GM18873 (cell line): ENCODE measurements around the gene TMEM176B.
"Not testable (repeated sequence)": the region's sequence is repeated elsewhere in the genome, so short reads cannot be mapped to it uniquely, and the experiment has no call there.

Experiments used
- ATAC-seq: cut with Tn5 transposase; IDR thresholded peaks from one replicate; pipeline ENCODE4 v1.9.1; 2021; ENCODE audit warnings: mild to moderate bottlenecking, moderate library complexity, moderate number of reproducible peaks; ENCODE audit not compliant: unreplicated experiment, low FRiP score

Gene TMEM176B

DNA sequence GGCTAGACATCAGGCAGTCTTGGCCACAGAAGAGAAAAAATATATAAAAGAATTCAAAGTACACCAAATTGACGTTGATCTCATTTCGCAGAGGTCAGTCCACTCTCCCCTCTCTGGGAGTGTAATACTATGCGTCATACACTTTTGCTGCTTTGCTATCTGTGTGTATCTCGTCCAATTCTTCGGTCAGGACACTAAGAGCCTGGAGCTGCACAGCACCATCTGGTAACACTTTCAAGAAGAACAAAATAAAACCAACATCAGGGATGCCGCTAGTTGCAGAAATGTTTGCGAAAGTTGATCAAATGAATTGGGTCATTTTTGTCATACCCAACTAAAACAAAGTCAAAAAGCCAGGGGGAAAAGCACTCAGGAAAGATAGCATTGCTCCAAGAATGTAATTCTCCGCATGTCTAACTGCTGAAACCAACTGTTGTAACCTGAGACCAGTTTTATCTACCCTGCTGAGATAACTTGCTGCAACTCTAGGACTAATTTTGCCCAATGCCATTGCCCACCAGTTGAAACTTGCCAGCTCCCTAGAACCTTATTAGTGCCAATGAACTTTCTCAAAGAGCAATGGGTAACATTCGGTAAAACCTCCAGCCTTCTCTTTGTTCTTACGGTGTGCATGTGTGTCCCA, 23.4 kb upstream of the TMEM176B start:
- ATAC-seq: no peak

DNA sequence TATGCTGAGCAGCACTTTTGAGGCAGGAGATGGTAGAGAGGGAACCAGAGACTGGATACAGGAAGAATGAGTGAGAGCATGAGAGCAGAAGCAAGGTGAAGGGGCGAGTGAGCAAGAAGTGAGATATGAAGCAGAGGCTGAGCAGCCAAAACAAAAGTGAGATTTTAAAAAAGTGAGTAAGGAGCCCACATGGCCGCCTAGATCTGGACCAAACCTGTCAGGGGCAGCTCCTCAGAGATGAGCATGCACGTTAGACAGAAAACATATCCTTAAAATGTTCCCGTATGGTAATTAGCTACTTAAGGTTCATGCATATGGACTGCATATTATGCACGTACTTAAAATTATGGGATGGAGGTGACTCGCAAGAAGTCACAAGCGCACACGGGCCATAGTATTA, 22.9 kb upstream of the TMEM176B start:
- no peak for ATAC-seq

DNA sequence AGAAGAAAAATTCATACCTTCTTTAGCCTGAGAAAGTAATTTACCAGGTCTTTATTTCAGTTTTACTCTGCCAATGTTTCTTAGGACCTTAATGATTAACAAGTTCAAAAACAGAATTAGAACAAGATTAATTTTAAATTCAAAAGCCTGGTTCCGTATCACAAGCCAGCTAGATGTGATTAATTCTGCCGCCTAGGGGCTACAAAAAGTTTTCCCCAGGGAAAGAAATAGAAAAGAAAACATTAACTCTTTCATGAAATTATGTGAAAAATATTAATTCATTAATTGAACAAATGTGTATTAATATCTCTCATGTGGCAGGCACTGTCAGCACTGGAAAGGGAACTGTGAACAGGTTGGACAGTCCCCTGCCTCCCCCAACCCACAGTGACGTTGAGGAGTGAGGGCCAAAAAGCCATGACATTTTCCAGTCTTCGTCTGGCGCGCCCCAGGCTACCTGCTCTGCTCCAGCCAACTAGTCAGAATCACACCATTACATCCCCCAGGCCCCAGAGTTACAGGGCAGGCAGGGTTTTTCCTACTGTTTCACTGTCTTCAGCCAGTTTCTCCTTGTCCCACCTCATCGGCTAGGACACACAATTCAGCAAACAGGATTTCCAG, 20.5 kb upstream of the TMEM176B start:
- no peak for ATAC-seq

DNA sequence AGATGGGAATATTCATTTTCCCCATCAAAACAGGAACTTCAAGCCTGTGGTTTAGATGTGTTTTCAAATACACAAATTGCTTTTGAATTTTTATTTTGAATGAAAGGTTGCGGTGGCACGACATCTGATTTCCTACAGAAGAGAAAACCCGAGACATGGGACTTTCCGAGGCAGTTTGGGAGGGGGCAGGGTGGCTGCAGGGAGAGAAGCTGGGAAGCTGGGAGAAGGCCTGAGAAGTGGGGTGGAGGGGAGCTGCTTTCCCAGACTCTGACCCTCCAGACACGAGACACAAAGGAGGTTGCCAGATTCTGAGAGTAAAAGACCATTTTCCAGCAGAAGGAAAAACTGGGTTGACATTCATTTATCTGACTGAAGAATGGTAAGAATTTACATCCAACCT, 20.0 kb upstream of the TMEM176B start:
- ATAC-seq: no peak

DNA sequence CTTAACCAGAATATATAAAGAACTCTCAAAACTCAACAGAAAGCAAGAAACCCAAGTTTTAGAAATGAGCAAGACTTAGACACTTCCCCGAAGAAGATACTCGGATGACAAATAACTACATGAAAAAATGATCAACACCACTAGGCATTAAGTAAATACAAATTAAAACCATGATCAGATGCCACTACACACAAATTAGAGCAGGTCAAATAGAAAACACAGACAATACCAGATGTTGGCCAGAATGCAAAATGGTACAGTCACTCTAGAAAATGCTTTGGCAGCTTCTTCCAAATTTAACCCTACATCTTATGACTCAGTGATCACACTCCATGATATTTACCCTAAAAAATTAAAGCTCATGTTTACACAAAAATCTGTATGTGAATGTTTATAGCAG, 18.8 kb upstream of the TMEM176B start:
- ATAC-seq: no peak

DNA sequence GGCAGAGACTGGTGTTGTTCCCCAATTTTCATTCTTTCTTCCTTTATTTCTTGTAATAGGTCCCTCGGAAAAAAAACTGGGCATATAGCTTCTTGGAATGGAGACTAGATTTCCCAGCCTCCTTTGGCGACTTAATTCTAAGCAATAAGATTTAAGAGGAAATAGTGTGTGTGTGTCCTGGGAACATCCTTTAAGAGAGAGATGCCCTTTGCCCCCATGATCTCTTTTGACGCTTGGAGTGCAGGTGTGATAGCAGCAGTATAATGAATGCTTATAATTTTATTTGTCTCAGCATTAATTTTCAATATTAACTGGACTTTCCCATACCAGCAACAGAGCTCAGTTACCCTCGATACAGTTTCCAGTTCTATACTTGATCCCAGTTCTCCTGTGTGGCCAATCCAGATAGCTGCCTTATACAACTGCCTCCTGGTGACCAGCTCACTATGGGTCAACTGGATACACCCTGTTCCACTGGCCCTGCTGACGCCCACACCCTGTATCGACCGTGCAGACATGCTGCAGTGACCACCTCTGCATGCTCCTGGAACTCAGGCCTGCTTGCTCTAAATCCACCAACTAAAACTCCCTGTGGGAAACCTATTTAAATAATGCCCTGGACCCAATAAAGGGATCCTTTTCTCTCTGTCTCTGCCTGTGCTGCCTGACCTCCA, 14.3 kb upstream of the TMEM176B start:
- no peak for ATAC-seq

DNA sequence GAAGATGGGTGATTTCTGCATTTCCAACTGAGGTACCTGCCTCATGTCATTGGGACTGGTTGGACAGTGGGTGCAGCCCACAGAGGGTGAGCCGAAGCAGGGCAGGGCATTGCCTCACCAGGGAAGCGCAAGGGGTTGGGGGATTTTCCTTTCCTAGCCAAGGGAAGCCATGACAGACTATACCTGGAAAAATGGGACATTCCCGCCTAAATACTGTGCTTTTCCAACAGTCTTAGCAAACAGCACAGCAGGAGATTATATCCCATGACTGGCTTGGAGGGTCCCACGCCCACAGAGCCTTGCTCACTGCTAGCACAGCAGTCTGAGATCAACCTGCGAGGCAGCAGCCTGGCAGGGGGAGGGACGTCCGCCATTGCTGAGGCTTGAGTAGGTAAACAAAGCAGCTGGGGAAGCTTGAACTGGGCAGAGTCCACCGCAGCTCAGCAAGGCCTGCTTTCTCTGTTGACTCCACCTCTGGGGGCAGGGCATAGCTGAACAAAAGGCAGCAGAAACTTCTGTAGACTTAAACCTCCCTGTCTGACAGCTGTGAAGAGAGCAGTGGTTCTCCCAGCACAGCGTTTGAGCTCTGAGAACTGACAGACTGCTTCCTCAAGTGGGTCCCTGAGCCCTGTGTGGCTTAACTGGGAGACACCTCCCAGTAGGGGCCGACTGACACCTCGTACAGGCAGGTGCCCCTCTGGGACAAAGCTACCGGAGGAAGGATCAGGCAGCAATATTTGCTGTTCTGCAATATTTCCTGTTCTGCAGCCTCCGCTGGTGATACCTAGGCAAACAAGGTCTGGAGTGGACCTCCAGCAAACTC, 7.7 kb upstream of the TMEM176B start:
- not testable (repeated sequence) for ATAC-seq

DNA sequence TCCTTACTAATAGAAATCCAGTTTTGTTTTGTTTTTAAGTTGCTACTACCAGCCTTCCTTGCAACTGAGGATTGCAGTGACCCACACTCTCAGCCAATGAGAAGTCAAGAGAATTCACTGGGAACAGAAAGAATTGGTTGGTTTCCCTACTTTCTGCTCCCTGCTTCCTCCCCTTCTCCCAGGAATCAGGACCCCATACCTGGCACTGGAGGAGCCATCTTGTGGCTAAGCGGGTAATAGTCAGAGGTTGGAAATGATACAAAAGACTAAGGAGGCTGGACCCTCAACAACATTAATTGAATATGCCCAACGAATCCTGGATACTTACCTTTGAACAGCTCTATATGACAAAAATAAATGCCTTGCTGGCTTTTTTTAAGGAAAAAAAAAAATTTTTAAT, 6.7 kb upstream of the TMEM176B start:
- ATAC-seq: no peak

DNA sequence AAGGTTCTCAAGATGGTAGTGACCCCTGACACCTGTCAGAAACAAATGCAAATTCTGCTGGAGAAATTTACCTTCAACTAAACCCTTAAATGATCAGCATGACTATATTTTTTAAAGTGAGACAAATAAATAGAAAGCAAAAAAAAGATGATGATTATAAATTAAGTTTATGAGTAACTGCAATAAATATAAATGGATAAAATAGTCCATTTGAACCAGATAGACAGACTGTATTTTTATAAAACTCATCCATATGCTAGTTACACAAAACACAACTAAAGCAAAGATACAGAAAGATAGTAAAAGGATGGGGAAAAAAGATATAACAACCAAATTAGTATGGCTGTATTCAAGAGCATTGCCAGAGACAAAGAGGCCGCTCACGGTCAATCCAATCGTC, 6.3 kb upstream of the TMEM176B start:
- no peak for ATAC-seq

DNA sequence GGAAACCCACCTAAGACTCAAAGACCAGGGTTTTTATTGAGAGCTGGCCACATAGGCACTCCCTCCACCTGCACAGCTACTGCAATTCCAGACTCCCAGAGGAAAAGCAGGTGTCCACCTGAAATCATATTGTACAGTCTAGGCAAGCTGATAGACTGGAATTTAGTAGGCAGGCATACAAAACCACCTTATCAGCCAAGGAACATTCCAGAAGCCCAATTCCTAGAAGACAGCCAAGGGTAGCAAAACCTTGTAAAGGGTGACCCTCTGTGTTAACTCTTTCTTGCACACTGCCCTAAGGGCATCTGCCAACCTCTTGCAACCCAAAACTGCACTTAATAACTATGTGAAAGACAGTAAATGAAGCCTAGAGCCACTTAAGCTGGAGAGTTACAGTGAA, 5.7 kb upstream of the TMEM176B start:
- ATAC-seq: no peak

DNA sequence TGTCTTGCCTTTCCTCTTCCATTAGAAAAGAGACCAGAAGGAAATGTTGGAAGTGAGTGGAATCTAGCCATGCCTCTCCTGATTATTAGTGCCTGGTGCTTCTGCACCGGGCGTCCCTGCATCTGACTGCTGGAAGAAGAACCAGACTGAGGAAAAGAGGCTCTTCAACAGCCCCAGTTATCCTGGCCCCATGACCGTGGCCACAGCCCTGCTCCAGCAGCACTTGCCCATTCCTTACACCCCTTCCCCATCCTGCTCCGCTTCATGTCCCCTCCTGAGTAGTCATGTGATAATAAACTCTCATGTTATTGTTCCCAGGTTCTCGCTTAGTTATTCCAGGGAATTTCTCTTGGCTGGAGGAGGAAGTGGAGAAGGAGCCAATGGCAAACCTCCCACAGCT, 4.6 kb upstream of the TMEM176B start:
- no peak for ATAC-seq

DNA sequence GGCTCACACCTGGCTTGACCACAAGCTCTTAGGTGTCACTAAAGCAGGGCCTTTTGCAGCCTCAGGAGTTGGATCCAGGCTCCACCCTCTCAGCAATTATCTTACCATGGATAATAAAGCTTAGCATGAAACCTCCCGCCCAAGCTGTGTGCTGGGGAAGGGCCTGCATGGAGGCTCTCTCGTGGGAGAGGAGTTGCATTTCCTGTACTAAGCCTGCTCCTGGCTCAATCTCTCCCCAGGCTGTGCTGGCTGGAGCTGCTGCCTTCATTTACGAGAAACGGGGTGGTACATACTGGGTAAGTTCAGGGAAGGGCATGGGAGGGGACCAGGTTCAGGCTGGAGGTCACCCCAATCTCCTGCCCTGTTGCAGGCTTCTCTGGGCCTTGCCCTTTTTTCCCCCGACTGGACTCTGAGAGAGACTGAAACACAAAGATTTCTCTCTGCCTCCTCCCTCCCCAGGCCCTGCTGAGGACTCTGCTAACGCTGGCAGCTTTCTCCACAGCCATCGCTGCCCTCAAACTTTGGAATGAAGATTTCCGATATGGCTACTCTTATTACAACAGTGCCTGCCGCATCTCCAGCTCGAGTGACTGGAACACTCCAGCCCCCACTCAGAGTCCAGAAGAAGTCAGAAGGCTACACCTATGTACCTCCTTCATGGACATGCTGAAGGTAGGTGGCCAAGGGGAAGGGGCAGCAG, 3.1 kb upstream of the TMEM176B start:
- ATAC-seq: no peak

DNA sequence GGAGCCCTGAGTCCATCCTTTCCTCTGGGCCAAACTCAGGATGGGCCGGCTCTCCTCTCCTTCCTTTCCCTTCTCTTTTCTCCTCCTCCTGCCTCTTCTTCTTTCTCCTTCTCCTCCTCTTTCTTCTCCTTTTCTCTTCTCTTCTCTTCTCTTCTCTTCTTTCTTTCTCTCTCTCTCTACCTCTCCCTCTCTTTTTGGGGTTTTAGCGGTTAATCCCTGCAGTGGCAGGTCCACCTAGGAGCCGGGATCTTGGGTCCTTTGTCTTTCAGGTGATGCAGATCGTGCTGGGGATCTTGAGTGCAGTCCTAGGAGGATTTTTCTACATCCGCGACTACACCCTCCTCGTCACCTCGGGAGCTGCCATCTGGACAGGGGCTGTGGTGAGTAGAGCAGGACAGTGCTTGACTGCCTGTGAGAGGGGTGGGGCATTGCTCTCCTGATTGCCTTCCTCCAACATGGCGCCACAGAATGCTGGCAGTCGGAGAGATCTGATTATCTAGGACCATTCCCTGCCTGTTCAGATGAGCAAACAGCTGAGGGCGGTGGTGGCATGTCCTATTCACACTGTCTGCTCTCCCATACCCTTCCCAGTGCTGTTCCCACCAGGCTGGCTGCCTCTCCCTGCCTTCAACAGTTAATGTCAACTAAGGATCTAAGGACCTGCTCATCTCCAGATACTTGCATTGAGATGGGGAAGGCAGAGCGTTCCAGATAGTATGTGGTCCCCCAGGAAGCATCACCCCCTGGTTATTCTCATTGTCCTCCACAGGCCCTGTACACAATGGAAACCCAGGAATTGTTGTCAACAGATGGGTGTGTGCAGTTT, 2.0 kb upstream of the TMEM176B start:
- ATAC-seq: no peak

DNA sequence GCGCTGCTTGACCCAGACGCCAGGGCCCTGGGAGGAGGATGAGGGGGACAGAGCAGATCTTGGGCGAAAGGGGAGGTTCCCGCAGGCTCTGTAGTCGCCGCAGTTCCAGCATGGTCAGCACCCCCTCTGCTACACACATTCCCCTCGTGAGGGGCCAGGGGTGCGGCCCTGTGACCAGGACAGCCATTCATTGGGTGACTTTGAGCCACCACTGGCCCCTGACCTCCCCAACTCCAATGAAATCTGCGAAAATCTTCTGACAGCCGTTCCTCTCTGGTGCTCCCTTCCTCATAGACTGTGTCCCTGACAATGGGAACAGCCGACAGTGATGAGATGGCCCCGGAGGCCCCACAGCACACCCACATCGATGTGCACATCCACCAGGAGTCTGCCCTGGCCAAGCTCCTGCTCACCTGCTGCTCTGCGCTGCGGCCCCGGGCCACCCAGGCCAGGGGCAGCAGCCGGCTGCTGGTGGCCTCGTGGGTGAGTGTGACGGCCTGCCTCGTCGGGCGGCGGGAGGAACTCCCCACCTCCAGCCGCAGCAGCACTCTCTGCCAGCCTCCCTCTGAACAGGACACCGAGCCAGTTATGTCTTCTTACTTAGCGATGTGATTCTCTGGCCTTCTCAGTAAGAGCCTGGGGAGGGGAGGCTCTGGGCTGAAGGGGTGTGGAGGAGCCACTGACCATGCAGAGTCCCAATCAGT, 1.2 kb upstream of the TMEM176B start:
- ATAC-seq: no peak

DNA sequence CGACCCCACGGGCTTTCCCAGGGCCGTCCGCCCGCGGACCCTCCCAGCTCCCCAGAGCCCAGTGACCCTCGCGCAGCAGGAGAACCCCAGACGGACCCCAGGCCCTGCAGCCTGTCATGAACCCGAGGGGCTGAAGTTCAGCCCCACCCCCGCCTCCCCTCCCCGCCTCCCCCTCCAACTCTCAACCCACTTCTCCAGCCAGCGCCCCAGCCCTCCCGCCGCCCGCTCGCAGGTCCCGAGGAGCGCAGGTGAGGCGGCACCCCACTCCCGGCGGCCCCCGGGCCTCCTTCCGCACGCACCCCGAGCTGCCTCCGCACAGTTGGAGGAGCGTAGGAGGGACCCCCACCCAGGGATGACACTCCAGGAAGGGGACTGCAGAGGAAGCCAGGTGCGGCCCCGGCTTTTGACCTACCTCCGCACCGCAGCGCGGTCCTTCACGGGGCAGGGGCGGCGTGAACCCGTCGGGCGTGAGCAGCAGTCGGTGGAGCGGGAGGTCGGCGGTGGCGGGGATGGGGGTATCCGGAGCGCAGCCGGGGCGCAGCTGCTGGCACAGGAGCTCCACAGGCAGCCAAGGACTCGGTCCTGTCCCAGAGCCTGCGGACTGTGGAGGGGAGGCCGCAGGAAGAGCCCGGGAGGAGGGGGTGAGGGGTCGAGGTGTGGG, 547 bp upstream of the TMEM176B start, which contains the start of gene TMEM176A:
Gene TMEM176A (plus strand): TSS at position 189 of the 661 bp plus-strand sequence. CDS start 782 bp downstream, outside the sequence.
- no peak for ATAC-seq

DNA sequence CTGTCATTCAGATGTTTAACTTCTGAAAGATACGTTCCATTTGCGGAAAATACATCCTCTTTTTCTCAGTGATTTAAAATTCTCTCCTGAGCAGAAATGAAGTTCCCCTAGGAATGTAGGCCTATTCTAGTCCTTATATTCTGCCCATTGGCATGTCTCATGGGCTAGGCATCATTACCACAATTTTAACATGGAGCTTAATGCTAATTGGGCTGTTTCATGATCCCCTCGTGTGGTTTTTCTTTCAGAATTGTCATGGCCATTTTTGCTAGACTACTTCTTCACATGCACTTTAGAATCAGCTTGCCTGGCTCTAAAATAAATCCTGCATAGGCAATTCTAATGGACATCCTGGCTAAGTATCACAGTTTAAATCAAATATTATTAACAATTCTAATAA, 1.0 kb downstream of the TMEM176B start:
- no peak for ATAC-seq

DNA sequence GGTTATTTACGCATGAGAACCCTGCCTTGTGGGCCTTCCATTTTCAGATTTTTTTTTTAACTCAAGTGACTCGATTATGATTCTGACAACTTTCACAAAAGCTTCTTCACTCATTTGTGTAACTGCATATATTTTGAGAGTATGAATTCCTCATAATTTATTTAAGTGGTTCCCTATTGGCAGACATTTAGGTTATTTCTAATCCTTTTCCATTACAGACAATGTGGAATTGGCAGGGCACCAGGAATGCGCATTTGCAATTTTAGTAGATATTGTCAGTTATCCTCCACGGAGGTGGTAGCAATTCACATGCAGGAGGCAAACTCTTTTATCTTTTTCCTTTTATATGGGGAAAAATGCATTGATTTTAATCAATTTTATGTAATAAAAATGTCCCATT, 2.5 kb downstream of the TMEM176B start:
- ATAC-seq: no peak

DNA sequence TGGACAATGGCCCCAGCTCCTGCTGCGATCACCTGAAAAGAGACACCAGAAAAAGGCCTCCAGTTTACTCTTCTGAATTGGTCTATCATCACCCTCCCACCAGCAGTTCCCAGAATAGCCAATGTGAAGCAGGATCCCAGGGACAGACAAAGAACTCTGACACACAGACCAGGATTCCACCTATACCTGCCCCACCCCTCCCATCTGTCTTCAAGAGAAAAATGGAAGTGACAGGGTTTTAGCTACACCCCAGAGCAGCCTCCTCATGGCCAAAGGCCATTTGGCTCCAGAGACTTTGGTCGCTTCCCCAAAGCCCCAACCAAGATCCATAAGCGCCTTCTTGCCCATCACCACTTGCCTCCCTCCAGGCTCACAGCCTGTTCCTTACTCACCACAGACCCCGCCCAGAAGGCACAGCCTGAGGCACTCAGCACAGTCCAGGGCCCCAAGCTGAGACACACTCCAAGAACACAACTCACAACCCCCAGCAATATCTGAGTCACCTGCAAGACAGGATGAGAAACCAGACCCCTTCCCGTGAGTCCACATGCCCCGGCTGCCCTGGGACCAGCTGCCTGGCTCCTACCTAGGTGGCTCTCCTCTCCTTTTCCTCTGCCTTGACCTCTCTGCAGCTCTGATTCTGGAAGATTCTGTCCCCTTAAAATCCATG, 6.5 kb downstream of the TMEM176B start:
- no peak for ATAC-seq
